NCI-H1105 (cell line): ENCODE results near the gene TBCB.

Source experiments
- DNase-seq: peaks from one replicate; lab custom pipeline; 2025; lab: John Stamatoyannopoulos, UW

Gene TBCB

DNA sequence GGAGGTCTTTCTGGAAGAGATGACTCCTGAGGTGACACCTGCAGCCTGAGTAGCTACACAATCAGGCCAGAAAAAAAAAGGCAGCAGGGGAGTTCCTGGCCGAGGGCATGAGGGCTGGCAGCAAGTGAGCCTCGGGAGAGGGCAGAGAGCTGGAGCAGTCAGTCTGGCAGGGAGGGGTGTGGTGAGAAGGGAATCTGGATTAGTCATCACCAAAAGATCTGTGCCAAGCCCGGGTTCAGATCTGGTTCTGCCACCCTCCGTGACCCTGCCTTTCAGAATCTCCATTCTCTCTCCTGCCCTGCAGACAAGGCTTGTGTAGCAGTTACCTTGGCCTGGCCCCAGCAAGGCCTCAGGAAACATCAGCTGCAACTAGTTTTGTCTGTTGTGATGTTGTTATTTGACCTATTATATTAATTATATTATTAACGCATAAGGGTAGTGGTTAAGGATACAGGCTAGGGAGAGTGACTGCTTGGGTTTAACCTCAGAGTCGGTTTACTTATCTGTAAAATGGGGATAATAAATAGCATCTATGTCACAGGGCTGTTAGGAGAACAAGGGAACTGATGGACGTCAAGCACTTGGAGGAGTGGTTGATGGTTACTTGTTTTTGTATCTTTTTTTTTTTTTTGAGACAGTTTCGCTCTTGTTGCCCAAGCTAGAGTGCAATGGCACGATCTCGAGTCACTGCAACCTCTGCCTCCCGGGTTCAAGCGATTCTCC, 21.9 kb downstream of the TBCB start:
- no peak for DNase-seq

GRCh38 chr19:36139120-36139472, 23.8 kb downstream of the TBCB start:
- no peak for DNase-seq

DNA sequence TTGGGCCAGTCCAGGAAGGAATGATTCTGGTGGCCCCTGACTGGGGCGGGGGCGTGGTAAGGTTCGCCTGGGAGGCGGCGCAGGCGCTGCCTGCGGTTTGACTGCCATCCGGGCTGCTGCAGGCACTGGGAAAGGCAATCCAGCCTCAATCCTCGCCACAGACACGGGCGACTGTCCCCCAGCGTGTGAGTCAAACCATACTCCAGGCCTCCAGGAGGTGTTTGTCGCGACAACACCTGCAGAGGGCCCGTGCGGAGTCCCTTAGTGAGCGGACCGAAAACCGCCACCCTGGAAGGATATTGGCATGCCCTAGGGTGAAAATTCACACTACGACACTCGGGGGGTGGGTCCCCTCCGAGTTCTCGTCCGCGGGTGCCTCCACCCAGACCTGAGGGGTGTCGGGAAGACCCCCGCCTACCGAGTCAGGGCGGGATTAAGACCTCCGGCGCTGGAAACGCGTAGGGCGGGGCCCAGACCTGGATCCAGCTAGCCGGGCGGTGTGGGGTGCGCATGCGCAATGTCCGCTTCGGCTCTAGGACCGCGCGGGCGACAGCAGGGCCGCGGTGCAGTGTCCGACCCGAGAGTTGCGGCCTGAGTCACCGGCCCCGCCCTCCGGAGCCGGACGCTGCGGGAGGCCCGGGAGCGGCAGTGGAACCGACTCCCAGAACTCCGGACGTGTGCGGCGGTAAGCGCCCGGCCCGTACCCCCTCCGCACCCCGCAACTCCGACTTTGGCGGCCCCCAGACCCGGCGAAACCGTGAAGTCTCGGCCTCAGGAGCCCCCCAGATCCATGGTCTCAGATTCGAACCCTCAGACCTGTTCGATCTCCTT, 24.4 kb downstream of the TBCB start, which contains the start of gene CAPNS1:
CAPNS1 (plus strand) TSS at position 594 of the 831 bp plus-strand sequence. CDS start 946 bp downstream, outside the sequence.
- peak; percentile 95 for DNase-seq

GRCh38 chr19:36140304-36141038, 25.2 kb downstream of the TBCB start:
- DNase-seq = peak; percentile 68

- DNase-seq = peak; percentile 73
Measured at GRCh38 chr19:36141039-36141927, 26.0 kb downstream of the TBCB start.

DNA sequence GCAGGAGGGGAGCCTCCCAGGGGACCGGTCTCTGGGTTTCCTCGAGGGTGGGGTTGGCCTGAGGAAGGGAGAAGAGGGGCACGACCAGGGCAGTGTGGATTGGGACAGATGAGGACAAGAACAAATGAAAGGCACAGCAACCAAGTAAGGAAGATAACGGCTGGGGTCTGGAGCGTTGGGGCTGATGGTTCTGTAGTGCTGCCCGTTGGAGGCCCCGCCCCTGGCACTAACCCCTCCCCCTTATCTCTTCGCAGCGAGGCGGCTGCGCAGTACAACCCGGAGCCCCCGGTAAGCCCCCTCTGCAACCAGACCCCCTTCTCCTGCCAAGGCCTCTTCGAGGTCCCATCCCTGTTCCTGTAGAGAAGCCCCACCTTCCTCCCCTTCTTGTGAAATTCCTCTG, 26.8 kb downstream of the TBCB start:
- no peak for DNase-seq

DNA sequence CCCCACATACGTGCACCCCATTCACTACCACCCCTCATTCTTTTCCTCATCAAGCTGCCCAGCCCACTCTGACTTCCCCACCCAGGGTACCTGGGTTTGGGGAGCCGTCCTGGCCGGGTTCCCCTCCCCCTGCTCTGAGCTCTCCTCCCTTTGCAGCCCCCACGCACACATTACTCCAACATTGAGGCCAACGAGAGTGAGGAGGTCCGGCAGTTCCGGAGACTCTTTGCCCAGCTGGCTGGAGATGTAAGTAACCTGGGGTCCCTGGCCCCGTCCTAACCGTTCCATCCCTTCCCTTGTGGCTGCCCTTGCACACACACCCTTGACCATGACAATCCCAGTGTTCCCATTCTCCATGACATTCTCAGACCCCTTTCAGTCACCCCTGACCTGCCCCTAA, 27.2 kb downstream of the TBCB start:
- DNase-seq = no peak

DNA sequence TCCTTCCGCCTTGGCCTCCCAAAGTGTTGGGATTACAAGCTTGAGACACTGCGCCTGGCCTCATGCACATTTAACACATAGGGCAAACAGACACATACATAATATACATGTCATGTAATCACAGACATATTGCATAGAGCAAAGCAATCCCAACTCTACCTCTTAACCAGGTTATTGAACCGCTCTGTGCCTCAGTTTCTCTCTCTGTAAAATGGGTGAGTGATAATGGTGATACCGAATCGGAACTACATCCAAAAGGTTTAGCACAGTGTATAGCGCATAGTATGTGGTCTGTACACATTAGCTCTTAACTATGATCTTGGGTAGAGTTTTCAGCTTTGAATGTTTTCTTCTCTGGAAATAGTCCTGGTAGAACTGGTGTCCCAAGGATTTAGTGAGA, 29.4 kb downstream of the TBCB start:
- DNase-seq = no peak

DNA sequence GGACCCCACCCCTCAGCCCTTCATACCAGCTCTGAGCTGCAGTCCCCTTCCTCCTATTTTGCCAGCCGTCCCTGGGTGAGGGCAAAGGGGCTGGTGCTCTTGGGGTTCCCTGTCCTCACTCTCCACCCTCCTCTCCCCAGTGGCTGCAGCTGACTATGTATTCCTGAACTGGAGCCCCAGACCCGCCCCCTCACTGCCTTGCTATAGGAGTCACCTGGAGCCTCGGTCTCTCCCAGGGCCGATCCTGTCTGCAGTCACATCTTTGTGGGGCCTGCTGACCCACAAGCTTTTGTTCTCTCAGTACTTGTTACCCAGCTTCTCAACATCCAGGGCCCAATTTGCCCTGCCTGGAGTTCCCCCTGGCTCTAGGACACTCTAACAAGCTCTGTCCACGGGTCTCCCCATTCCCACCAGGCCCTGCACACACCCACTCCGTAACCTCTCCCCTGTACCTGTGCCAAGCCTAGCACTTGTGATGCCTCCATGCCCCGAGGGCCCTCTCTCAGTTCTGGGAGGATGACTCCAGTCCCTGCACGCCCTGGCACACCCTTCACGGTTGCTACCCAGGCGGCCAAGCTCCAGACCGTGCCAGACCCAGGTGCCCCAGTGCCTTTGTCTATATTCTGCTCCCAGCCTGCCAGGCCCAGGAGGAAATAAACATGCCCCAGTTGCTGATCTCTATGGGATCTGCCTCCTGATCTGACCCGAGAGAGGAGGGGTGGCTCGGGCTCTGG, 34.6 kb downstream of the TBCB start:
- no peak for DNase-seq

GRCh38 chr19:36150586-36150985, 35.3 kb downstream of the TBCB start:
- no peak for DNase-seq

DNA sequence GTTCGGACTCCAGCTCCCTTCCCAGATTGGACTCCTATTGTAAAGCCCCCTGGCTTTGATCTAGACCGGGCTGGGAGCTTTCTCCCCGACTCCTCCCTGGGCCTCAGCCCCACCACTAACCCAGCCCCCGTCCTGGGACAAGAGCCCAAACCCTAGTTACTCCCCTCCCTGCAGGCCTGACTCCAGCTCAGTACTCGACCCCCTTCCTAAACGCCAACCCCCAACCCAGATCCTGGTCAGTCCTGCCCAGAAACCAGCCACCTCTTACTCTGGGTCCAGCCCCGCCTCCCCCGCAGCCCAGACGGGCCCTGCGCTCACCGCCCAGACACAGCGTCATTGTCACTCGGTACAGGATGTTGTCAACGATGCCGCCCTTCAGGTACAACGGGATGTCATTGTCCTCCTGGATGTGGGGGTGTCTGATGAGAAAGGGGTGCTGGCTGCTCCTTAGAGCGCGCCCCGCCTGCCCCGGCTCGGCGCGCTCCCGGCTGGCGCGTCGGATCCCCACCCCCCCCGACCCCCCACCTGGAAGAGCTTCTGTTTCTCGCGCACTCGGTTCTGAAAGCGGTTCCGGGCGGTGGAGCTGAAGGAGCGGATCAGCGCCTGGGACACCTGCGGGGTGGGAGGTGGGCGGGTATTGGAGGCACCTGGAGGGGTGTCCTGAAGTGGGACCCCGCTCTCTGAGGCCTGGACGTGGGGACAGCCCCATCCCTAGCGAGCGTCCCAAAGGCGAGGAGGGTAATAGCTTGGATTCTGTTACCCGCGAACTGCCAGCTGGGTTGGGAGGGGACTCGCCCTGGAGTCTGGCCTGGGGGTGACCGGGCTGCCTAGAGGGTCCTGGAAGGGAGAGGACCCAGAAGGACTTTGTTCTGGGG, 36.1 kb downstream of the TBCB start:
- DNase-seq = no peak

GRCh38 chr19:36152019-36152351, 36.7 kb downstream of the TBCB start:
- no peak for DNase-seq

GRCh38 chr19:36152352-36153091, 37.3 kb downstream of the TBCB start, which contains the start of gene COX7A1:
Gene COX7A1, minus strand, starts transcription at chr19:36152447. Its CDS starts 40 bp downstream, at chr19:36152407.
- DNase-seq = no peak

GRCh38 chr19:36153126-36153525, 37.9 kb downstream of the TBCB start:
- DNase-seq = no peak

DNA sequence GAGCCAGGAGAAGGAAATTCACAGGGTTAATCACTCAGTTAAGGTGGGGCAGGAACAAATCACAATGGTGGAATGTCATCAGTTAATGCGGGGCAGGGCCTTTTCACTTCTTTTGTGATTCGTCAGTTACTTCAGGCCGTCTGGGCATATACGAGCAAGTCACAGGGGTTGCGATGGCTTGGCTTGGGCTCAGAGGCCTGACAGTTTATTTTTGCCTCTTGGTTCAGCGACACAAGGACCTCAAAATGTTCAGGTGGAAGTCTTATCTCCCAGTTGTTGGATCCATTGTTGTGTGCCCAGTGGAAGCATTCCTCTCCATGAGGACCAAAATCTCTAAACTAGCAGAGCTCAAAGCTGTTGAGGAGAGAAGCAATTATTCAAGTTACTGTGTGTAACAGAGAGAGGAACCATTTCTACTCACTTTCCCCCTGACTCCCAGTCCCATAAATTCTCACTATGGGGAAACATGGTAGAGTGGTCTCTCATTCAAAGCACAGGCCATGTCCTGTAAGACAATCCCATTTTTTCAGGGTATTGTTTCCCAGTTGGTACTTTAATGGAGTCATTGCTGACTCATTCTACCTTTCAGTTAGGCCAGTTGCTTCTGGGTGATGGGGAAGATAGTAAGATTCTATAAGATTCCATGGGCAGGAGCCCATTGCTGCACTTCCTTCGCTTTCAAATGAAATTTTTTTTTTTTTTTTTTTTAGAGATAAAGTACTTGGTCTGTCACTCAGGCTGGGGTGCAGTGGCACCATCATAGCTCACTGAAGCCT, 45.7 kb downstream of the TBCB start:
- no peak for DNase-seq

GRCh38 chr19:36163813-36164212, 48.5 kb downstream of the TBCB start:
- no peak for DNase-seq

- DNase-seq = peak; percentile 85
Measured at GRCh38 chr19:36169084-36169760, 54.0 kb downstream of the TBCB start.

DNA sequence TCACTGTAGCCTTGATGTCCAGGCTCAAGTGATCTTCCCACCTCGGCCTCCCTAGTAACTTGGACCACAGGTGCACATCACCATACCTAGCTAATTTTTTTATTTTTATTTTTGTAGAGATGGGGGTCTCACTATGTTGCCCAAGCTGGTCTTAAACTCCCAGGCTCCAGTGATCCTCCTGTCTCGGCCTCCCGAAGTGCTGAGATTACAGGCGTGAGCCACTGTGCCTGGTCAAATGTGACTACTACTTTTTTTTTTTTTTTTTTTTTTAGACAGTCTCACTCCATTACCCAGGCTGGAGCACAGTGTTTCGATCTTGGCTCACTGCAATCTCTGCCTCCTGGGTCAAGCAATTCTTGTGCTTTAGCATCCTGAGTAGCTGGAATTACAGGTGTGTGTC, 57.6 kb downstream of the TBCB start:
- no peak for DNase-seq
